ENCODE results near the gene AMZ2.

- TF ChIP-seq POLR2A (IDR thresholded peaks at IDR 0.05) (no peak), CTCF (IDR thresholded peaks at IDR 0.05) (no peak)
Observed at GRCh38 chr17:68288804-68289203, 41.0 kb downstream of the AMZ2 start.

All from testis (tissue), 2 donors.